IMR-90 (cell line): ENCODE results near the gene PLIN5. TPM values are rescaled to one million over a fixed set of nuclear protein-coding genes. Genes with fewer than 3 reads are reported as not detected.

ENCODE experiments used
- ATAC-seq: fragments of 200-7000 bp; cut with Tn5 transposase; 2 replicates; pipeline ENCODE4 v1.9.1; 2020; ENCODE audit warnings: low read depth, mild to moderate bottlenecking, moderate library complexity
- BruUV-seq: library from RNA; stranded (reverse); fragments of 400-500 nt; replicated peaks from 2 replicates; lab custom pipeline; 2021; lab: Mats Ljungman, UMichigan
- CTCF ChIA-PET: fragments of 300-600 bp; formaldehyde crosslinking; extraction: SDS; loops from one replicate; lab custom pipeline; 2021; ENCODE audit warnings: antibody characterized with exemption; lab: Yijun Ruan, JAX
- POLR2A ChIA-PET: fragments of 300-600 bp; sonication (Branson Sonifier 250); formaldehyde crosslinking; loops from one replicate; lab custom pipeline; 2022; ENCODE audit warnings: antibody characterized with exemption; ENCODE audit not compliant: unreplicated experiment; lab: Charles Lee
- DNase-seq: peaks from one replicate; pipeline ENCODE4 v3.0.0; 2013
- H2AFZ ChIP-seq: replicated peaks from 2 replicates; pipeline ENCODE3; 2013; ENCODE audit warnings: low read length, mild to moderate bottlenecking; ENCODE audit not compliant: poor library complexity
- H2AK5ac ChIP-seq: 2 replicates; pipeline ENCODE4 v1.6.1; 2013; ENCODE audit warnings: low read depth, low read length, inconsistent platforms
- H2AK9ac ChIP-seq: replicated peaks from 2 replicates; pipeline ENCODE3; 2013; ENCODE audit warnings: mild to moderate bottlenecking, low read depth, low read length, moderate library complexity; ENCODE audit not compliant: poor library complexity
- H2BK120ac ChIP-seq: 2 replicates; pipeline ENCODE4 v1.6.1; 2013; ENCODE audit warnings: low read depth, low read length, inconsistent platforms
- H2BK15ac ChIP-seq: 3 replicates; pipeline ENCODE4 v1.6.1; 2013; ENCODE audit warnings: low read depth, low read length, inconsistent platforms
- H2BK20ac ChIP-seq: 2 replicates; pipeline ENCODE4 v1.6.1; 2013; ENCODE audit warnings: low read depth, mild to moderate bottlenecking, inconsistent platforms, low read length, moderate library complexity
- H2BK5ac ChIP-seq: 2 replicates; pipeline ENCODE4 v1.6.1; 2013; ENCODE audit warnings: mild to moderate bottlenecking, low read depth, low read length, inconsistent platforms; ENCODE audit not compliant: poor library complexity, severe bottlenecking
- H3K14ac ChIP-seq: replicated peaks from 2 replicates; pipeline ENCODE4 v1.6.1; 2013; ENCODE audit warnings: low read depth, low read length, inconsistent platforms
- H3K18ac ChIP-seq: 2 replicates; pipeline ENCODE4 v1.6.1; 2013; ENCODE audit warnings: low read depth, low read length, control low read depth
- H3K23ac ChIP-seq: 2 replicates; pipeline ENCODE4 v1.6.1; 2013; ENCODE audit warnings: low read depth, low read length, inconsistent platforms
- H3K27ac ChIP-seq: 2 replicates; pipeline ENCODE4 v1.5.1; 2013; ENCODE audit warnings: mild to moderate bottlenecking, control low read depth, low read length; ENCODE audit not compliant: insufficient read depth
- H3K27me3 ChIP-seq: 2 replicates; pipeline ENCODE4 v1.6.1; 2013; ENCODE audit warnings: low read length; ENCODE audit not compliant: control insufficient read depth, insufficient read depth
- H3K36me3 ChIP-seq: 2 replicates; pipeline ENCODE4 v1.6.1; 2013; ENCODE audit warnings: low read length, mixed read lengths; ENCODE audit not compliant: control insufficient read depth, insufficient read depth
- H3K4ac ChIP-seq: 2 replicates; pipeline ENCODE4 v1.6.1; 2013; ENCODE audit warnings: low read depth, low read length, inconsistent platforms
- H3K4me1 ChIP-seq: 2 replicates; pipeline ENCODE4 v1.6.1; 2013; ENCODE audit warnings: low read length, mixed read lengths; ENCODE audit not compliant: control insufficient read depth, insufficient read depth
- H3K4me2 ChIP-seq: 2 replicates; pipeline ENCODE4 v1.6.1; 2013; ENCODE audit warnings: low read depth, mild to moderate bottlenecking, control low read depth, low read length, moderate library complexity
- H3K4me3 ChIP-seq: 2 replicates; pipeline ENCODE4 v1.5.1; 2013; ENCODE audit warnings: low read depth, mild to moderate bottlenecking, control low read depth, low read length, moderate library complexity; ENCODE audit not compliant: insufficient read depth
- H3K56ac ChIP-seq: 2 replicates; pipeline ENCODE4 v1.6.1; 2013; ENCODE audit warnings: low read length, inconsistent platforms; ENCODE audit not compliant: insufficient read depth; ENCODE audit errors: extremely low read depth
- H3K79me1 ChIP-seq, 2 experiments: 2 replicates each; pipeline ENCODE4 v1.6.1; 2013; ENCODE audit warnings: low read length in 2 of 2, inconsistent platforms in 1 of 2, low read depth in 1 of 2
- H3K9ac ChIP-seq: 2 replicates; pipeline ENCODE4 v1.6.1; 2013; ENCODE audit warnings: low read depth, low read length, control low read depth
- H3K9me1 ChIP-seq: 2 replicates; pipeline ENCODE4 v1.6.1; 2013; ENCODE audit warnings: low read length, inconsistent platforms; ENCODE audit not compliant: insufficient read depth
- H3K9me3 ChIP-seq: 2 replicates; pipeline ENCODE4 v1.6.1; 2013; ENCODE audit warnings: low read length; ENCODE audit not compliant: control insufficient read depth, insufficient read depth
- H4K20me1 ChIP-seq: 2 replicates; pipeline ENCODE4 v1.6.1; 2013; ENCODE audit warnings: low read length, inconsistent platforms; ENCODE audit not compliant: insufficient read depth
- H4K5ac ChIP-seq: 2 replicates; pipeline ENCODE4 v1.6.1; 2013; ENCODE audit warnings: mild to moderate bottlenecking, low read depth, low read length, control low read depth
- H4K8ac ChIP-seq, 2 experiments: 2 replicates each; pipeline ENCODE4 v1.6.1; 2013; ENCODE audit warnings: low read depth in 2 of 2, low read length in 2 of 2, control low read depth in 1 of 2, inconsistent platforms in 1 of 2
- H4K91ac ChIP-seq: 2 replicates; pipeline ENCODE4 v1.6.1; 2013; ENCODE audit warnings: low read depth, low read length, inconsistent platforms; ENCODE audit not compliant: insufficient read depth
- CEBPB ChIP-seq: IDR thresholded peaks from 2 replicates; pipeline ENCODE4 v1.6.1; 2012; ENCODE audit warnings: low read depth, low read length, improper control_type of control experiment
- FOS ChIP-seq: fragments of 150-350 bp; IDR thresholded peaks from 2 replicates; pipeline ENCODE4 v1.6.1; 2016; ENCODE audit warnings: low read depth, low read length
- WGBS, 2 experiments: methylation state at CpG; one replicate each; pipeline versions ENCODE4 v1.1.5 to v1.1.7; 2013; ENCODE audit warnings: missing lambda C conversion rate in 2 of 2; ENCODE audit not compliant: insufficient read length in 1 of 2; ENCODE audit errors: extremely low coverage in 2 of 2; 5-methylcytosine and 5-hydroxymethylcytosine counted together
- dilution Hi-C: fragments of 300-500 bp; cut with HindIII; formaldehyde crosslinking; loops from one replicate; pipeline ENCODE4 v1.14.3; 2018; ENCODE audit warnings: low sequenced_read_pairs; ENCODE audit not compliant: unreplicated experiment
- in situ Hi-C: fragments of 300-500 bp; cut with MboI; formaldehyde crosslinking; loops from 3 replicates; pipeline ENCODE4 v1.14.3; 2019; ENCODE audit warnings: low sequenced_read_pairs, inconsistent platforms, mixed read lengths
- intact Hi-C: fragments of 100-400 bp; cut with micrococcal nuclease; formaldehyde crosslinking; loops from 2 replicates; pipeline ENCODE4 v1.10.0; 2022
- polyA plus RNA-seq, 3 experiments: library from polyadenylated mRNA; depleted of rRNA; stranded (reverse); fragments of >200 nt; gene quantifications; 2 replicates each; pipeline ENCODE4 v1.2.3, GENCODE V29; 2012; ENCODE audit warnings: low replicate concordance in 1 of 3
- total RNA-seq: library from RNA; depleted of rRNA; stranded (reverse); fragments of >200 nt; gene quantifications from 2 replicates; pipeline ENCODE4 v1.2.3, GENCODE V29; 2012
- TF ChIP-seq, protein P1 (sequence below): conservative IDR thresholded peaks from 2 replicates; pipeline ENCODE4 v1.5.1; 2012; ENCODE audit warnings: mild to moderate bottlenecking, low read depth, low read length, improper control_type of control experiment

The PLIN5 gene
- total and polyA plus RNA-seq, 2 of the 4 experiments (the other 2 are of a cell fraction), result not detected

DNA sequence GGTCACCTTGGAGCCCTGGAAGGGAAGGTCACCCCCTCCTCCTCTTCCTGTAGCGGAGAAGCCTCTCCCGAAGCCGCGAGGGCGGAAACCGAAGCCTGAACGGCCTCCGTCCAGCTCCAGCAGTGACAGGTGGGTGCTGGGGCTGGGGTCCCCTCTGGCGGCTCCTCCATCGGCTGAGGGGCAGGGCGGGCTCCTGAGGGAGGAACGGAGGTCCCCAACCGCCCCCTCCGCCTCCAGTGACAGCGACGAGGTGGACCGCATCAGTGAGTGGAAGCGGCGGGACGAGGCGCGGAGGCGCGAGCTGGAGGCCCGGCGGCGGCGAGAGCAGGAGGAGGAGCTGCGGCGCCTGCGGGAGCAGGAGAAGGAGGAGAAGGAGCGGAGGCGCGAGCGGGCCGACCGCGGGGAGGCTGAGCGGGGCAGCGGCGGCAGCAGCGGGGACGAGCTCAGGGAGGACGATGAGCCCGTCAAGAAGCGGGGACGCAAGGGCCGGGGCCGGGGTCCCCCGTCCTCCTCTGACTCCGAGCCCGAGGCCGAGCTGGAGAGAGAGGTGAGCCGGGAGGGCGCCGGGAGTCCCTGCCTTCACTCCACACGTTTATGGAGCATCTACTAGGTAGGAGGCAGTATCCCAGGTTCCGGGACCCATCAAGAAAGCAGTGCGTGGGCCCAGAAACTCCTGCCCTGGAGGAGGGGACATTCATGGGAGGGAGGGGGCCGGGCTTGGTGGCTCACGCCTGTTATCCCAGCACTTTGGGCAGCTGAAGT, 40.9 kb downstream of the PLIN5 start:
- H4K5ac ChIP-seq, result no peak overlapping the region
- H3K4me1 ChIP-seq, result no peaks in the 10 kb centered on the region
- H3K9ac ChIP-seq, result no peak overlapping the region
- no peaks in the 10 kb centered on the region for H3K9me3 ChIP-seq
- no peak overlapping the region for H3K4me2 ChIP-seq
- no peak overlapping the region for H2BK15ac ChIP-seq
- no peak overlapping the region for H2AK5ac ChIP-seq
- 95% methylated on average over 21 of the region's 61 CpGs; no CpG with 5 or more reads in 1 of the 2 experiments for WGBS, 2 experiments
- no peak overlapping the region for H3K23ac ChIP-seq
- H3K4ac ChIP-seq, result no peak overlapping the region
- DNase-seq (no peak), ATAC-seq (no peak)
- peaks cover 74% of the 10 kb centered on the region for H3K36me3 ChIP-seq
- TF ChIP-seq CEBPB, result no peak
- TF ChIP-seq, protein P1, sequence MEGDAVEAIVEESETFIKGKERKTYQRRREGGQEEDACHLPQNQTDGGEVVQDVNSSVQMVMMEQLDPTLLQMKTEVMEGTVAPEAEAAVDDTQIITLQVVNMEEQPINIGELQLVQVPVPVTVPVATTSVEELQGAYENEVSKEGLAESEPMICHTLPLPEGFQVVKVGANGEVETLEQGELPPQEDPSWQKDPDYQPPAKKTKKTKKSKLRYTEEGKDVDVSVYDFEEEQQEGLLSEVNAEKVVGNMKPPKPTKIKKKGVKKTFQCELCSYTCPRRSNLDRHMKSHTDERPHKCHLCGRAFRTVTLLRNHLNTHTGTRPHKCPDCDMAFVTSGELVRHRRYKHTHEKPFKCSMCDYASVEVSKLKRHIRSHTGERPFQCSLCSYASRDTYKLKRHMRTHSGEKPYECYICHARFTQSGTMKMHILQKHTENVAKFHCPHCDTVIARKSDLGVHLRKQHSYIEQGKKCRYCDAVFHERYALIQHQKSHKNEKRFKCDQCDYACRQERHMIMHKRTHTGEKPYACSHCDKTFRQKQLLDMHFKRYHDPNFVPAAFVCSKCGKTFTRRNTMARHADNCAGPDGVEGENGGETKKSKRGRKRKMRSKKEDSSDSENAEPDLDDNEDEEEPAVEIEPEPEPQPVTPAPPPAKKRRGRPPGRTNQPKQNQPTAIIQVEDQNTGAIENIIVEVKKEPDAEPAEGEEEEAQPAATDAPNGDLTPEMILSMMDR, result no peak
- no peak for TF ChIP-seq FOS
- no peak overlapping the region for H2AK9ac ChIP-seq
- H2AFZ ChIP-seq, result no peak overlapping the region
- no peak overlapping the region for H4K91ac ChIP-seq
- H3K18ac ChIP-seq, result no peak overlapping the region
- no peak overlapping the region for H3K14ac ChIP-seq
- ChIA-PET POLR2A (no interaction called here), CTCF (no interaction called here)
- no peak overlapping the region for H2BK120ac ChIP-seq
- H2BK20ac ChIP-seq, result no peak overlapping the region
- intact Hi-C loops (no loop called here), in situ Hi-C loops (no loop called here), dilution Hi-C loops (no loop called here)
- no peak overlapping the region for H2BK5ac ChIP-seq
- no peak overlapping the region for H3K4me3 ChIP-seq
- H3K27ac ChIP-seq, result no peak overlapping the region
- BruUV-seq, result no TSS peak
- H4K8ac ChIP-seq, result no peak overlapping the region
- peaks cover 14% of the 10 kb centered on the region; the same call in 1 of the 2 replicates for H4K20me1 ChIP-seq
- no peaks in the 10 kb centered on the region for H3K27me3 ChIP-seq
- no peak overlapping the region for H3K56ac ChIP-seq
- H3K79me1 ChIP-seq, result peaks cover 7 to 21% of the 10 kb centered on the region in 2 experiments
- H3K9me1 ChIP-seq, result peaks cover 13% of the 10 kb centered on the region
